ENCODE measurements around the gene CRBN. TPM values are rescaled to one million over a fixed set of nuclear protein-coding genes. Genes with fewer than 3 reads are reported as not detected.

CRBN gene
- total RNA-seq, 1 experiment from 2014 or later, result 34.9 TPM

DNA sequence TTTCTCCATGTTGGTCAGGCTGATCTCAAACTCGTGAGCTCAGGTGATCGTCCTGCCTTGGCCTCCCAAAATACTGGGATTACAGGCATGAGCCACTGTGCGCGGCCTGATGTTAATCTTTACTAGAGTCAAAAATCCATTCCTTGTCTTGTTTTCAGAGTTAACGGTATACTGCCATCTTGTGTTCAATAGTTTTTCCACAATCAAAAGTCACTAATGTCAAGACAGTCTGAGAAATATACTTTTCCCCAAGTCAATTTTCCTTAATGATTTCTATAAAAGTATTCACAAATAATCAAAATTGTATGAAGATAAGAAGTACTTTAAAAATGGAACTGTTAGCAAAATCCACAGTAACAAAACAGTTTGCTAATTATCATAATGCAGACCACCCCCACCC, 8.5 kb downstream of the CRBN start:
- TF ChIP-seq, protein P1, sequence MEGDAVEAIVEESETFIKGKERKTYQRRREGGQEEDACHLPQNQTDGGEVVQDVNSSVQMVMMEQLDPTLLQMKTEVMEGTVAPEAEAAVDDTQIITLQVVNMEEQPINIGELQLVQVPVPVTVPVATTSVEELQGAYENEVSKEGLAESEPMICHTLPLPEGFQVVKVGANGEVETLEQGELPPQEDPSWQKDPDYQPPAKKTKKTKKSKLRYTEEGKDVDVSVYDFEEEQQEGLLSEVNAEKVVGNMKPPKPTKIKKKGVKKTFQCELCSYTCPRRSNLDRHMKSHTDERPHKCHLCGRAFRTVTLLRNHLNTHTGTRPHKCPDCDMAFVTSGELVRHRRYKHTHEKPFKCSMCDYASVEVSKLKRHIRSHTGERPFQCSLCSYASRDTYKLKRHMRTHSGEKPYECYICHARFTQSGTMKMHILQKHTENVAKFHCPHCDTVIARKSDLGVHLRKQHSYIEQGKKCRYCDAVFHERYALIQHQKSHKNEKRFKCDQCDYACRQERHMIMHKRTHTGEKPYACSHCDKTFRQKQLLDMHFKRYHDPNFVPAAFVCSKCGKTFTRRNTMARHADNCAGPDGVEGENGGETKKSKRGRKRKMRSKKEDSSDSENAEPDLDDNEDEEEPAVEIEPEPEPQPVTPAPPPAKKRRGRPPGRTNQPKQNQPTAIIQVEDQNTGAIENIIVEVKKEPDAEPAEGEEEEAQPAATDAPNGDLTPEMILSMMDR (conservative IDR thresholded peaks at IDR 0.05), result no peak; the same call in 1 of the 2 replicates
- TF ChIP-seq EZH2 (IDR thresholded peaks at IDR 0.05; ENCODE audit: low read depth), result no peak
- no peak overlapping the region for H3K4me3 ChIP-seq
- no peak overlapping the region for H2AFZ ChIP-seq
- no peak overlapping the region for H3K4me2 ChIP-seq
- BruUV-seq (replicated peaks), result no TSS peak
- POLR2A ChIA-PET (ENCODE audit: unreplicated experiment), result no interaction called here
- H3K9me2 ChIP-seq (ENCODE audit: insufficient read depth), result no peaks in the 10 kb centered on the region
- H3K36me3 ChIP-seq (ENCODE audit: low read depth), result no peaks in the 10 kb centered on the region
- no peaks in the 10 kb centered on the region for H3K79me2 ChIP-seq (ENCODE audit: low read depth)
- H3K27ac ChIP-seq, result no peak overlapping the region
- H3K9me3 ChIP-seq (ENCODE audit: insufficient read depth, low read depth), result no peaks in the 10 kb centered on the region
- no peaks in the 10 kb centered on the region for H3K27me3 ChIP-seq (ENCODE audit: insufficient read depth, low read depth)
- no peaks in the 10 kb centered on the region for H4K20me1 ChIP-seq (ENCODE audit: insufficient read depth)
- CTCF ChIA-PET, result no interaction called here
- H3F3A ChIP-seq (ENCODE audit: insufficient read depth, low read depth), result no peaks in the 10 kb centered on the region
- intact Hi-C loops (cut with micrococcal nuclease; ENCODE audit: unreplicated experiment), result no loop called here
- no peaks in the 10 kb centered on the region for H3K4me1 ChIP-seq (replicated peaks; ENCODE audit: insufficient read depth)
- no peak for DNase-seq

DNA sequence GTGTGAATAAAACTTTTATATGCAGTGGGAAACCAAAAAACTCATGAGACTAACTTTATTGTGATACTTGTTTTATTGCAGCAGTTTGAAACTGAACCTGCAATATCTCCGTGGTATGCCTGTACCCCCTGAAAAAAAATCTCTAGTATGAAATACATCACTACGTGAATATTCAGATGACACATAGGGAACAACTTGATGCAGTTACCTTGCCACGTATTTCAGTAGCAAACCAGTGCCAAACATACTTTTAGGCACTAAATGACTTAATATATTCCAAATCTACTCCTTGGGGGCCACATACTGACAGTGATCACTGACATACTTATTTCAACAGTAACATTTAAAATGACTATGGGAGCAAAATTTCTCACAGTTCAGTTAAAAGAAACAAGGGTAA, 13.8 kb downstream of the CRBN start:
- POLR2A ChIA-PET (ENCODE audit: unreplicated experiment), result no interaction called here
- Histone ChIP-seq H3F3A (ENCODE audit: insufficient read depth, low read depth) (no peaks in the 10 kb centered on the region), H4K20me1 (ENCODE audit: insufficient read depth) (no peaks in the 10 kb centered on the region), H2AFZ (no peak overlapping the region), H3K36me3 (ENCODE audit: low read depth) (no peaks in the 10 kb centered on the region), H3K27me3 (ENCODE audit: insufficient read depth, low read depth) (no peaks in the 10 kb centered on the region), H3K4me3 (no peak overlapping the region), H3K79me2 (ENCODE audit: low read depth) (no peaks in the 10 kb centered on the region), H3K27ac (no peak overlapping the region), H3K4me2 (no peak overlapping the region), H3K9me3 (ENCODE audit: insufficient read depth, low read depth) (no peaks in the 10 kb centered on the region), H3K9me2 (ENCODE audit: insufficient read depth) (no peaks in the 10 kb centered on the region), H3K4me1 (replicated peaks; ENCODE audit: insufficient read depth) (no peaks in the 10 kb centered on the region)
- BruUV-seq (replicated peaks), result no TSS peak
- no peak for DNase-seq
- TF ChIP-seq EZH2 (IDR thresholded peaks at IDR 0.05; ENCODE audit: low read depth), result no peak
- TF ChIP-seq, protein P1 (conservative IDR thresholded peaks at IDR 0.05), result no peak
- CTCF ChIA-PET, result no interaction called here
- intact Hi-C loops (cut with micrococcal nuclease; ENCODE audit: unreplicated experiment), result no loop called here

DNA sequence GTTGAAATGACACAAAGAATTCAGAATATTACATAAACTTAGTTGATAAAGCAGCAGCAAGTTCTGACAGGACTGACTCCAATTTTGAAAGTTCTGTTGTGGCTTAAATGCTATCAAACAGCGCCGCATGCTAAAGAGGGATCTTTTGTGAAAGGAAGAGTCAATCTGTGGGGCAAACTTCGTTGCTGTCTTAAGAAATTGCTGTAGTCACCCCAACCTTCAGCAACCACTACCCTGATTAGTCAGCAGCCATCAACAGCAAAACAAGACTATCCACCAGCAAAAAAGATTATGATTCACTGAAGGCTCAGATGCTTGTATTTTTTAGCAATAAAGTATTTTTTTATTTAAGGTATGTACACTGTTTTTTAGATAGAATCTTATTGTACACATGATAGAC, 14.2 kb downstream of the CRBN start:
- intact Hi-C loops (cut with micrococcal nuclease; ENCODE audit: unreplicated experiment), result no loop called here
- Histone ChIP-seq H4K20me1 (ENCODE audit: insufficient read depth) (no peaks in the 10 kb centered on the region), H3K36me3 (ENCODE audit: low read depth) (no peaks in the 10 kb centered on the region), H3K79me2 (ENCODE audit: low read depth) (no peaks in the 10 kb centered on the region), H3K4me3 (no peak overlapping the region), H3K9me2 (ENCODE audit: insufficient read depth) (no peaks in the 10 kb centered on the region), H3K27ac (no peak overlapping the region), H3K9me3 (ENCODE audit: insufficient read depth, low read depth) (no peaks in the 10 kb centered on the region), H3K27me3 (ENCODE audit: insufficient read depth, low read depth) (no peaks in the 10 kb centered on the region), H3K4me2 (no peak overlapping the region), H3F3A (ENCODE audit: insufficient read depth, low read depth) (no peaks in the 10 kb centered on the region), H2AFZ (no peak overlapping the region), H3K4me1 (replicated peaks; ENCODE audit: insufficient read depth) (no peaks in the 10 kb centered on the region)
- no peak for DNase-seq
- CTCF ChIA-PET, result no interaction called here
- TF ChIP-seq, protein P1 (conservative IDR thresholded peaks at IDR 0.05), result no peak
- no peak for TF ChIP-seq EZH2 (IDR thresholded peaks at IDR 0.05; ENCODE audit: low read depth)
- BruUV-seq (replicated peaks), result no TSS peak
- POLR2A ChIA-PET (ENCODE audit: unreplicated experiment), result no interaction called here
